GM18867 (cell line): ENCODE measurements around the gene RIT1.

Source experiments
- ATAC-seq: cut with Tn5 transposase; IDR thresholded peaks from one replicate; pipeline ENCODE4 v1.9.1; 2021; ENCODE audit warnings: mild to moderate bottlenecking, moderate library complexity; ENCODE audit not compliant: unreplicated experiment

Gene RIT1

GRCh38 chr1:155911156-155912055 is at the start of gene RIT1:
RIT1 (minus strand) TSS chr1:155911349; CDS start chr1:155910761, 588 bp downstream.
- peak; percentile 82 for ATAC-seq

- no peak for ATAC-seq
Measured at GRCh38 chr1:155960081-155960745, 49.1 kb upstream of the RIT1 start.

- no peak for ATAC-seq
Measured at GRCh38 chr1:155957411-155957915, 46.3 kb upstream of the RIT1 start.

DNA sequence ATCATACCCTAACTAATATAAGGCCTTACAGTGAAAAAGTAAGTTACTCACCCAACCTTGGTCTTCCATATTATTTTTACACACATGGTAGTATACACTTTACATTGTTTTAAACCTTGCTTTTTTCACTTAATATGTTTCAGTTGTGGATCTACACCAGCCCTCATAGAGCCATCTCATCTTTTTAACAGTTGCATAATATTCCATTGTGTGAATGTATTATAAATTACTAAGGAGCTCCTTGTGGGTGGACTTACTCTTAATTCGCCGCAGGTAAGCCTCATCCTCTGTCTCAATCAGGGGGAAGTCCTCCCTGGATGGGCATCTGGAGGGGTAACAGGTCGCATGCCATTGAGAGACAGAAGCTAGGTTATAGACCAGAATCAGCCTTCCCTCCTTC is 43.5 kb upstream of the RIT1 start:
- no peak for ATAC-seq

GRCh38 chr1:155952505-155952890 is 41.3 kb upstream of the RIT1 start:
- no peak for ATAC-seq

DNA sequence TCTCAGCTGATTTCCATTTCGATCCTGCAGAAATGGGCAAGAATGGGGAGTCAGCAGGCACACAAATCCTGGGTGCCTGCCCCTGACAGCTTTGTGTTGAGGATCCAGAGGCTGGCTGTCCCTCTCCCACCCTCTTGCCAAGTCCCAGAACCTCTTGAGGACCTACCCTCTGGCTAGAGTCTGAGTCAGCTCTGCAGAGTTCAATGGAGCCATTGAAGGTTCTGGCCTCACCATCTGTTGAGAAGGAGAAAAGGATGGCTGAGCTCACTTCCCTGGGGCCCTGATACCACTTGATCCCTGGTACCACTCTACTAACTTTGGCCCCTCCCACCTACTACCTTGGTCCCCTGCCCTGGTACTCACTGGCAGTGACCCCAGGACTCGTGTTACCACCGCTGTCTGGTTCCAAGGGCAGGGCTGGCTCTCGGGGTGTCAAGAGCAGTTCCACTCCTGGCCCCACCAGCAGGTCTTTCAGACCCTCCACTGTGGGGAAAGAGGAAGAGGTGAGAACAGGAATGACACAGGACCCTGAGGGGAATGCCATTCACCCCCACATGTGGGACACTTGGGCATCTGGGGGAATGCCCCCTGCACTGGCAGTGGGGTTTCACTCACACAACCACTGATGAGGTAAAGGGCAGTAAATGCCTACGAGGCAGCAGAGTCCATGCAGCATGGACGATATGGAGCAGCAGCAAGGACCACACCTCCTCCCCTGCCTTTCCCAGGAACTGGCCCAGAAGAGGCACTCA is 40.8 kb upstream of the RIT1 start:
- no peak for ATAC-seq

- ATAC-seq: no peak
Measured at GRCh38 chr1:155950829-155951228, 39.7 kb upstream of the RIT1 start.

GRCh38 chr1:155947741-155948140 is 36.6 kb upstream of the RIT1 start:
- ATAC-seq: no peak

GRCh38 chr1:155947292-155947691 is 36.1 kb upstream of the RIT1 start:
- ATAC-seq: no peak

- ATAC-seq: peak; percentile 3
Measured at GRCh38 chr1:155946633-155947219, 35.6 kb upstream of the RIT1 start.

DNA sequence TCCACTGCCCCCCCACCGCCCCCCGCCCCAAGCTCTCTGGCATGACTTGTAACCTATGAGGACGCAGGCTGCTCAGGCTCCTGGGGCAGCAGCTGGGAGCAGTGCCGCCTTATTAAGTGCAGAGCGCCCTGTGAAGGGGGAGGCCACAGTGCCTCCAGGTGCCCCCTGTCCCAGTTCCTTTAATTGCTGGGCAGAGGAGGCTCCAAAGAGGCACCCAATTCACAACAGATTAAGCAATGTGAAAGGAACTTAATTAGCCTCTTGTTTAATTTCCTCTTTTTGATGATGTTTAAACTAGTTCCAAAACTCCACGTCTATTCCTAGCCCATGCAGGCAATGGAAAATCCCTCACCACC is 33.3 kb upstream of the RIT1 start:
- no peak for ATAC-seq

DNA sequence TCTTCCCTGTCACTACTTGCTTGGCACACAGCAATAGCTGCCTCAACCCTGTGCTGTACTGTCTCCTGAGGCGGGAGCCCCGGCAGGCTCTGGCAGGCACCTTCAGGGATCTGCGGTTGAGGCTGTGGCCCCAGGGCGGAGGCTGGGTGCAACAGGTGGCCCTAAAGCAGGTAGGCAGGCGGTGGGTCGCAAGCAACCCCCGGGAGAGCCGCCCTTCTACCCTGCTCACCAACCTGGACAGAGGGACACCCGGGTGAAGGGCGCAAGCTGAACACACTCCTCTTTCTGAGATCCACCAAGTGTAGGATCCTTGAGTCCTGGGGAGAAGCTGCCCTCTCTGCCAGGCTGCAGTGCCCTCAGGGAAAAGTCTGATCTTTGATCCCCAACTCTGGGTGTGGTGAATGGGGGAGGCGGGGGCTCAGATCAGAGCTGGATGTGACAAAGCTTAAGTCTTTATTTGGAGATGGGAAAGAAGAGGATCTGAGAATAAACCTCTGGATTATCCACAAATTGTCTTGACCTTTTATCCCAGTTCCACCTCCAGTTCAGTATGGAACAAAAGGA is 31.5 kb upstream of the RIT1 start:
- ATAC-seq: no peak

GRCh38 chr1:155941845-155942531 is 30.8 kb upstream of the RIT1 start:
- no peak for ATAC-seq

GRCh38 chr1:155940993-155941844 is 30.1 kb upstream of the RIT1 start, which contains the start of gene RXFP4:
RXFP4 (plus strand) TSS chr1:155941638; CDS start chr1:155941710, 72 bp downstream.
- ATAC-seq: no peak

DNA sequence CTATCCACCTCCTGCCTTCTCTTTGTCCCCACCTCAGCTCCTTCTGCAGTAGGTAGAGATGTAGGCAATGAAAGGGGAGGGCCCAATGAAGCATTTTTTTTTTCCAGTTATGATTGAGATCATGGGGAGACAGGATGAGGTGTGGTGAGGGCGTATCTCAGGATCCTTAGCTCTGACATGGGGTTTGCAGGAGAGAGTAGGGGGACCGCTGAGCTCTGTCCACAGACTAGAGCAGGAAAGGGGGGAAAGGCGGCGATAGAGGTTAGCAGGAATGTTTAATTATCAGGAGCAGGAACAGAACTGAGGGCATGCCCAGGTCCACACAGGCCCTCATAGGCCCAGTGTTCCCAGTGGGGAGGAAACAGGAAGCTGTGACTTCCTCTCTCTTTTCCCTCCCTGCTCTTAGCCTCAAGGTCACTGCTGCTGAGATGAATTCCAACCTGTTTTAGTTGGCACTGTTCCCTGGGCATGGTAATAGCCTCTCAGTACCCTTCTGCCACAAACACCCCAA is 29.4 kb upstream of the RIT1 start:
- no peak for ATAC-seq

- no peak for ATAC-seq
Measured at GRCh38 chr1:155938220-155938627, 27.1 kb upstream of the RIT1 start.

DNA sequence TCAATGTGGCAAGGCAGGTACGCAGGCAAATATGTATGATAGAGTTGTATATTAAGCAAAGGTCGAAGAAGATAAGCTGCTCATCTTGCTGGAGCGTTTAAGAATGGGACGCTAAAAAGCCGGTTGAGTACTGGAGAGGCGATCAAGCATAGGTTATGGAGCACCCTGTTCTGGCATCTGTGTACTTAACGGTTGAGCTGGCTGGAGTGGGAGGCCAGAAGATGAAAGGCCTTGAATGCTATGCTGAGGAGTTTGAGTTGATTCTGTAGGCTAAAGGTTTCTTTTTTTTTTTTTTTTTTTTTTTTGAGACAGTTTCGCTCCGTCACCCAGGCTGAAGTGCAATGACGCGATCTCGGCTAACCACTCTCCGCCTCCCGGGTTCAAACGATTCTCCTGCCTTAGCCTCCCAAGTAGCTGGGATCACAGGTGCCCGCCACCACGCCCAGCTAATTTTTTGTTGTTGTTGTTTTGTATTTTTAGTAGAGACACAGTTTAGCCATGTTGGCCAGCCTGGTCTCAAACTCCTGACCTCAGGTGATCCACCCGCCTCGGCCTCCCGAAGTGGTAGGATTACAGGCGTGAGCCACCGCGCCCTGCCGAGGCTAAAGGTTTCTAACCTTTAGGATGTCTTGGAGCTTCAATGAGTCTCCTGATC is 23.9 kb upstream of the RIT1 start:
- no peak for ATAC-seq
